GM21786 (cell line): ENCODE data around the gene CHCHD10.

Source experiments
- ATAC-seq: cut with Tn5 transposase; IDR thresholded peaks from one replicate; pipeline ENCODE4 v1.9.1; 2021; ENCODE audit not compliant: unreplicated experiment

The CHCHD10 gene

GRCh38 chr22:23787910-23788309 is 20.1 kb upstream of the CHCHD10 start:
- ATAC-seq: no peak

DNA sequence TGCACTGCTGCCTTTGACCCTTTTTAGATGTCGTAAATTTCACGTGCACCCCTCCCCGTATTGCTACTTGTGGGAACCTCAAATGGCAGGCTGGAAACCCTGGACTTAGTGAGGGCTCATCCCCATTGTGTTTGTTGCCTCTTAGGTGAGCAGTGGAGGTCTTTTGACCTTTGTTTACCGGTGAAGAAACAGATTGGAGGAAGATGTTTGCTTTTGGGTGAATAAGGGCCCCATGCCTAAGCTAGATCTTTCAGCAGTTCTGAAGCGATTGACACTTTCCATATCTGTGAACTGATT is 19.8 kb upstream of the CHCHD10 start:
- ATAC-seq: no peak

GRCh38 chr22:23786752-23787599 is 19.2 kb upstream of the CHCHD10 start, which contains the start of gene SMARCB1:
SMARCB1 (plus strand) TSS chr22:23786966; CDS start chr22:23787170, 204 bp downstream.
- peak; percentile 67 for ATAC-seq

DNA sequence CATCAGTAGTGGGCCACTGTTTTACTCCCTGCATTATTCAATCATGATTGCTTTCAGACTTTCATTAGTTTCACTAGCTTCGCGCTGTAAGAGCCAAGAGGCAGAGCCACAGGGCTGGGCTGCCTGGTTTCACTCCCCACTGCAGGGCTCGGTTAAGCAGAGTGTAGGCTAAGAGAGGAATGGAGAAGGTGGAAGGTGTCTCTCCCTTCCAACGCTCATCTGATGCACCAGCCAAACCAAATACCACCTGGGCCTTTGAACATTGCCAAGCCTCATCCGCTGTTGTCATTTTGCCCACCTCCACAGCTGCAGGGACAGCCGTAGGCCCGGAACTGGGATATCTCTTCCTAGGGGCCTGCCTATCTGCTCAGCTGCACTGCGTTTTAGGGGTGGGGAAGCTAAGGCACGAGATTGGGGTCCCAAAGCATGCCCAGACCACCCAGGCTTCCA is 18.5 kb upstream of the CHCHD10 start:
- ATAC-seq: no peak

DNA sequence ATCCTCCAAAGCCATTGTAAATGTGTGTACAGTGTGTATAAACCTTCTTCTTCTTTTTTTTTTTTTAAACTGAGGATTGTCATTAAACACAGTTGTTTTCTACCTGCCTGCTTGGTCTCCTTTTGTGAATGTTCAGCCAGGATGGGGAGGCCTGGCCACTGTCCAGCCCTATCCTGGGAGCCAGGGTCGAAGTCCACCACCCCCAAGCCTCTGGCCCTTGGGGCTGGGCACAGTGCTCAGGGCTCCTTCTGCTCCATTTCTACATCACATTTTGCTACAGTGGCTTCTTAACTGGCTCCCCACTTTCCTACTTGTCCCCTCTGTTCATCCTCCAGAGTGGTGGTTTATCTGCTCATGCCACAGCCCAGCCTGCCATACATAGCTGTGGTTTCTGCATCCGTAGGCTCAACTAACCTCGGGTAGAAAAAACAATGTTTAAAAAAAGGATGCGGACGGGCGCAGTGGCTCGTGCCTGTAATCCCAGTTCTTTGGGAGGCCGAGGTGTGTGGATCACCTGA is 16.5 kb upstream of the CHCHD10 start:
- no peak for ATAC-seq

GRCh38 chr22:23783265-23784150 is 15.7 kb upstream of the CHCHD10 start:
- no peak for ATAC-seq

DNA sequence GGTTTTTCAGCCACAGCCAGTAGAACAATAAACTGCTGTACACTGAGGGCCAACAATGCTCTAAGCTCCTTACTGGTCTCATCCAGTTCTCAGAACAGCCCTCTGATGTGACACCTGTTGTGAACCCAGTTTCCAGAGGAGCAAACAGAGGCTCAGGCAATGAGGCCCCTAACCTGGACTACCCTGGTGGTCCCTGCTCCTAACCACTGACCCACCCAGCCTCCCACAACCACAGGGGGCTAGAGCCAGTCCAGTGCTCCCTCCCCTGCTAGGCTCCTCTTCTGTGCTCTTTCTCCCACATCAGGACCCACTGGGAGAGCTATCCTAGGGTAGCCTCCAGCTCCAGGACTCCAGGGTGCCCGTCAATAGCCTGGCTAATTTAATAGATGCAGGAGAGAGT is 14.9 kb upstream of the CHCHD10 start:
- ATAC-seq: no peak

- no peak for ATAC-seq
Measured at GRCh38 chr22:23782252-23782651, 14.5 kb upstream of the CHCHD10 start.

GRCh38 chr22:23781511-23782183 is 13.9 kb upstream of the CHCHD10 start:
- ATAC-seq: no peak

GRCh38 chr22:23781065-23781464 is 13.3 kb upstream of the CHCHD10 start:
- ATAC-seq: no peak

DNA sequence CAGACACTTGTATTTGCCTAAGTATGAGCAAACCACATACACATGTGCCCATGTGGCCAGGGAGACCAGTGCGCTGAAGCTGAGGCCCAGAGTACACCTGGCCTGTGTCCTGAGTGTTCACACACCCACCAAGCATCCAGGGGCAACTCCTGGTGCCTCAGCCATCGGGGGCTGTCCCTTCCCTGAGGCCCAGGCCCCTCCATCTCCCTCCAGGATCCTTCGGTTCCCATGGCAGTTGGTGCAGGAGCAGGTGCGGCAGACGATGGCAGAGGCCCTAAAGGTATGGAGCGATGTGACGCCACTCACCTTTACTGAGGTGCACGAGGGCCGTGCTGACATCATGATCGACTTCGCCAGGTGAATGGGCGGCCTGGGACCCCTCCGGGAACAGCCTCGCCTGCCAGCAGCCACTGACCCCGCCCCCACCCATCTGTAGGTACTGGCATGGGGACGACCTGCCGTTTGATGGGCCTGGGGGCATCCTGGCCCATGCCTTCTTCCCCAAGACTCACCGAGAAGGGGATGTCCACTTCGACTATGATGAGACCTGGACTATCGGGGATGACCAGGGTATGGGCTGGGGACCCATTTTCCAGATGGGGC is 12.5 kb upstream of the CHCHD10 start:
- ATAC-seq: no peak

DNA sequence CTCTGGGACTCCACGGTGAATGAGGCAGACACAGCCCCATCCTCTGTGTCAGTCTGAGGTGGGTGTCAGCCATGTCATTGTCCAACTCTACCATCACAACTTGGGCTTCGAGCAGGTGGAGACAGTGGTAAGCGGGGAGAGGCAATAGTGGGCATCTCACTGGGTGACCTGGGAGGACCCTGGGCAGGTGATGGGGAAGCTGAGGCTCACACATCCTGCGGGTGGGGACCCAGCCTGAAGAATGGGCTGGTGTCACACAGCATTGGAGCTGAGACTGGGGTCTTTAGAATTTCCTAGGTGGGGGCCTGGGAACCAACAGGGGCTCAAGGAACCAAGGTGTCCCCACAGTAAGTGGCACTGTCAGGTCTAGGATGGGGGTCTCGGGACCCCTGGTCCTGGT is 12.0 kb upstream of the CHCHD10 start:
- ATAC-seq: no peak

GRCh38 chr22:23779083-23779482 is 11.3 kb upstream of the CHCHD10 start:
- no peak for ATAC-seq

DNA sequence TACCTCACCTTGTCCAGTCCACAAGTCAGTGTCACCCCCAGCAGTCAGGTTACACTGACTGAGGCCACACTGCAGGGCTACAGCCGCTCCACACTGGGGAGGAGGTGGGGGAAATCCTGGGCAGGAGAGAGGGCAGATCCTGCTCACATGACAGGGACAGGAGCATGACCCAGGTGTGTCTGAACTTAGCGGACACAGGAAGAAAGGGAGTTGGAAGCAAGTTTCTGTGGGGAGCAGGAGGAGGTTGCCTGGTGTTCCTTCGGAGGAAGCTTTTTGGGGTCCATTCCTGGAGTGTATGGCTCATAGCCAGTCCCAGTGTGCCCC is 10.8 kb upstream of the CHCHD10 start:
- no peak for ATAC-seq

DNA sequence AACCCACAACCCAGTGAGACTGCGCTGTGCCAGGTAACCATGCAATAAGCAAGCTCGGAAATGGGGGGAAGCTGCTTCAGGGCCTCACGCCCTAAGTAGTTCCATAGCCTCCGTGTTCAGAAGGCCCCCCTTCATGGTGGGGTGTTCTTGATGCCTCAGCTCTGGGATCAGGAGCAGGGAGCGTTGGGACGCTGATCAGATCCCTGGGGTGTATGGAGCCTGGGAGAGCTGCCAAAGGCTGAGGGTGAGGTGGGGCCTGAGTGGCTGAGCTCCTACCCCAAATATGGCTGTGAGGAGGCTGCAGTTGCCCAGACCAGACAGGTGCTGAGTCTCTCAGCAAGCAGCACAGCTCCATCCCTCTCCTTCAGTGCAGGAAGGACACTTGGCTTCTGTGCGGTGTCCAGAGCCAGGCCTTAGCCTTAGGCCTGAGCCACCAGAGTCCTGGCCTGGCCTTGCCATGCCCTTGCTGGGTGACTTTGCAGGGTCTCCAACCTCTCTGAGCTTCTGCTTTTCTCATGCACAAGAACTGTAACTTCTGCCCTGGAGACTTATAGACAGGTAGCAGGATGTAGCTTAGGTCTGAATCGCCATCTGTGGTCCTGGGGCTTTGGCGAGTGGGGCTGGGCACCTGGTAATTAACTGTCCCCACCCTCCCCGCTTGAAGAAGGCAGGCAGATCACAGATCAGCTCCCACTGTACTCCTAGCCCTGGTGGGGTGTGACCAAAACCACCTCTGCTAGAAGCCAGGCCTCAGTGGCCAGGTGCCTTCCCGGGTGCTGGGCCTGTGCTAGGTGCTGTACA is 10.2 kb upstream of the CHCHD10 start:
- ATAC-seq: no peak

DNA sequence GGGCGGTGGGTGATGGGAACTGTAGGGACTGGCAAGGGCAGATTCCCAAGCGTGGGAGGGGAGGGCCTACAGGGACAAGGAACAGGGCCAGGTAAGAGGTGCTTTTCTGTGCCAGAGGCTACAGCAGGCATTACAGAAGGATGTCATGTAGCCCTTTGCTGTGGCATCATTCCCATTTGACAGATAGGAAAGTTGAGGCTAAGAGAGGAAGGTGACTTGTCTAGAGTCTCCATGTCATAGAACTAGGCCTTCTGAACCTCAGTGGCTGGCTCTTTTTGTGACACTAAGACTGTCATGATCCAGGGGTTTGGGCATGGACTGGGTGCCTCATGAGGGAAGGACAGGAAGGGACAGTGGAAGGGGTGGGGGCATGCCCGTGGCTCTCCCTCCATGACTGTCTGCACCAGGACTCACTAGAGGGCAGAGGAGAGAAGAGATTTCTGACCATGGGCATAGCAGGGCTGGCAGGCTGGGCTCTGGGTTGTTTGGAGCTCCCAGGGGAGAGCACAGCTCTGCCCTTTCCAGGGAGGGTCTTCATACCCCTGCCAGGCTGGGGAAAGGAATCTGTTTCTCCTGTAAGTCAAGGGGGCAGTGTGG is 8.1 kb upstream of the CHCHD10 start:
- no peak for ATAC-seq

DNA sequence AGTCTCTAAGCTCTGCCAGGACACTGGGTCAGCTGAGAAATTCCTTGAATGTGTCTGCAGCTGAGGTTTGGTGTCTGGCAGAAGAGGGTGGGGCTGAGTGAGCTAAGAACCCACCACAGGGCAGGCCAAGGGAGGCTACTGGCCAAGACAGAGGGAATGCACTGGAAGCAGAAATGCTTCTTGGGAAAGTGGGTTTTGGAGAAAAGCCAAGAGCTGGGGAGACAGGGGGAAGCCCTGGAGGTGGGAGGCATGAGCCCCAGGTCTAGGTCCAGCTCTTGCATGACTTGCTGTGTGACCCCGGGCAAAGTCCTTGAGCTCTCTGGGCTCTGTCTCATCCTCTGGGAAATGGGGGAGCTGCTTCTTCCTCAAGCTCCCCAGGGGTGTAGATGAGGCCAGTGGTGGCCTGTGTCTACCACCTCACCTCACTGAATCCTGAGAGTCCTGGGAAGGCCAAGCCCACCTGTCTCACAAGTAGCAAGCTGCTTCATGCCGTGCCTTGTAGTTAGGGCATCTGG is 7.2 kb upstream of the CHCHD10 start:
- no peak for ATAC-seq

DNA sequence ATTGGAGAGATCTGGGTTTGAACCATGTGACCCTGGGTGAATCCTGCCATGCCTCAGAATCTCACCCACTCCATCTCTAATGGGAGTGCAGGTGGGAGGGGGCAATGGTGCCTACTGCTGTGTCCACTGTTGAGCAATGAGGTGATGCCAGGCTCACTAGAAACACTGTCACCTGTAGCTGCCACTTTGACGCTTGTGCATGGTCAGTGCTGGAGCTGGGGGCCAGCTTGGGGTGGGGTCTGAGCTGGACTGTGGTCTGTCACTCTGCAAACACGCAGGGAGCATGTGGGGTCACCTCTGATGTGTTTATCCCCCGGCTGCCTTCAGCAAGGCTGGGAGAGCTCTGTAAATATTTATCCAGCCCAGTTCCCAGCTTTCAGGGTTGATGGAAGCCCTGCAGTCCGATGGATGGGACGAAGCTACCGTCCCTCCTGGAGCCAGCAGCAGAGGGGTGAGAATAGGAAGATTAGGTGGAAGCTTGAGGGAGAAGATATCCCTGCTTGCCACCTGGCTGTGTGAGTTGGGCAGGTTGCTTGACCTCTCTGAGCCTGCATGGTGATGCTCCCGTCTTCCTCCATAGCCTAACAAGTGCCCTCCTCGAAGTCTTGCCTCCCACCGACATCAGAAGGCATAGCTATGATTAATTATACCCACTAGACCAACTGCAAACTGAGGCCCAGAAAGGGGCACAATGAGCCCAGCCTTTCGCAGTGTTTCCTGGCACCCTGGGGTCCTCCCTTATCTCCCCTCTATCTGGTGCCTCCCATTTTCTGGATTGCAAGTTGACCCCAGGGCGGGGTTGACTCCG is 6.5 kb upstream of the CHCHD10 start:
- ATAC-seq: no peak
